HG03175 (cell line): ENCODE data around the gene FEM1B.

Experiments
- ATAC-seq: cut with Tn5 transposase; IDR thresholded peaks from one replicate; pipeline ENCODE4 v1.9.1; 2021; ENCODE audit warnings: mild to moderate bottlenecking, moderate library complexity; ENCODE audit not compliant: unreplicated experiment

The FEM1B gene

DNA sequence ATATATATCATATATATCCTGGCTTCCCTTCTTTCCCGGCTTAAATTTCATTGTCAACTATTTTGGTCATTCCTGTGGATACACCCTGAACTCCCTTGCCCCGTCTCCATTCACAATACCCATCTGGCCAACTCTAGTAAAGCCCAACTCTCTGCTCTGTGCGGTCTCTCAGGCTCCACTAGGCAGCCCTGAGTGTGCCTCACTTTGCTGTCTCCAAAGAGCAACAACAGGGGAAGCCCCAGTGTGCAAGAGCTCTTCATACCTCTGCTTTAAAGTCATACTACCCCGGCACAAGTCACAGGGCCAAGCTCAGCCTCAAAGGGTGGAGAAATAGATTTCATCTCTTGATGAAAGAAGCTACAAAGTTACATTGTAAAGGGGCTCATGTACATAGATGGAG lies 18.9 kb upstream of the FEM1B start:
- no peak for ATAC-seq

GRCh38 chr15:68259883-68260282 lies 17.7 kb upstream of the FEM1B start:
- no peak for ATAC-seq

DNA sequence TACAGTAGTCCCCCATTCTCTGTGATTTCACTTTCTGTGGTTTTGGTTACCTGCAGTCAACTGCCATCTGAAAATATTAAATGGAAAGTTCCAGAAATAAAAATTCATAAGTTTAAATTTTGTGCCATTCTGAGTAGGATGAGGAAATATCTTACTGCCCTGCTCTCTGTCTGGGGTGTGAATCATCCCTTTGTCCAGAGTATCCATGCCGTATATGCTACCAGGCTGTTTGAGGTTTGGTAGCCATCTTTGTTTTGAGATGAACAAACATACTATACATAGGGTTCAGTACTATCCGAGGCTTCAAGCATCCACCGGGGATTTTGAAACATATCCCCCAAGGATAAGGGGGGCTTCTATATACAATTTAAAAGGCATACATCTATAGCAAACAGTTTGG lies 16.3 kb upstream of the FEM1B start:
- ATAC-seq: no peak

- no peak for ATAC-seq
Measured at GRCh38 chr15:68261980-68262379, 15.6 kb upstream of the FEM1B start.

- ATAC-seq: no peak
Measured at GRCh38 chr15:68262514-68263356, 14.8 kb upstream of the FEM1B start.

- ATAC-seq: no peak
Measured at GRCh38 chr15:68264282-68264681, 13.3 kb upstream of the FEM1B start.

DNA sequence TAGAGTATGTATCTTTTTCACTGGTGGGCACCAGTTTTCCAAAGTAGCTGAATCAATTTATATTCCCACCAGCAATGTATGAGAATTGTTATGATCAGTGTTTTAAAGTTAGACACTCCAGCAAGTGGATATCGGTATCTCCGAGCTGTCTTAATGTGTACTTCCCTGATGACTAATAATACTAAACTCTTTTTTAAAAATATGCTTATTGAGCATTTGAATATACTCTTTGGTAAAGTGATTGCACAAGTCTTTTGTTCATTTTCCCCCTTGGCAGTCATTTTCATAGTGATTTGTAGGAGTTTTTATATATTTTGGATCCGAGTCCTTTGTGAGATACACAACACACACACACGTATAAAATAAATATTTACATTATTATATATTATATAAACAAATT lies 12.5 kb upstream of the FEM1B start:
- no peak for ATAC-seq

DNA sequence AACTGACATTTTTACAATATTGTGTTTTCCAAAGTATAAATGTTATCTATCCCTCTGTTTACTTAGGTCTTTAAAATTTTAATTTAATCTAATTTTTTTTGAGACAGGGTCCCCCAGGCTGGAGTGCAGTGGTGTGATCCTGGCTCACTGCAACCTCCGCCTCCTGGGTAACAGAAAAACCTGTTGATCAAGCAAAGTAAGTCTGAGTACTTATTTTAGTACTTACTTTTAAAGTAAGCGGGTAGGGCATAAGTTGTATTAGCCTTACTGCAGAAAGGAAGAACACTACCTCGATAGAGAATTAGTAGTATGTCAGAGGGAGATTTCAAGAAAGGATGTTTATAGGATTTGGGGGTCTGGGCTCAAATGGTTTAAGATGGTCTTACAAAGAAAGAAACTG lies 11.9 kb upstream of the FEM1B start:
- ATAC-seq: no peak

DNA sequence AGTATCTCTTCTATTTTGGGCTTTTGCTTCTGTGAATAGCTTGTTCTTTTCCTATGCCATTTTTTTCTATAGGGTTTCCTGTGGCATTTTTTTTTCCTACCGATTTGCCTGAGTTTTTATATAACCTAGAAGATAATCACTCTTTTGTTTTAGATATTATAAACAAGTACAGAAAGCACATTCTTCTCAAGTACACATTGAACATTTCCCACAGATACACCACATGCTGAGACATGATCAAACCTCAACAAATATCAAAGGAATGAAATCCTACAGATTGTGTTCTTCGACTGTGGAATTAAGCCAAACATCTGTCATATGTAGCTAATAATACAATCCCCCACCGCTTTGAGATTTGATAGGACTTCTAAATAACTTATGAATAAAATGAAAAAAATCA lies 9.1 kb upstream of the FEM1B start:
- no peak for ATAC-seq

- no peak for ATAC-seq
Measured at GRCh38 chr15:68271854-68272471, 5.6 kb upstream of the FEM1B start.

DNA sequence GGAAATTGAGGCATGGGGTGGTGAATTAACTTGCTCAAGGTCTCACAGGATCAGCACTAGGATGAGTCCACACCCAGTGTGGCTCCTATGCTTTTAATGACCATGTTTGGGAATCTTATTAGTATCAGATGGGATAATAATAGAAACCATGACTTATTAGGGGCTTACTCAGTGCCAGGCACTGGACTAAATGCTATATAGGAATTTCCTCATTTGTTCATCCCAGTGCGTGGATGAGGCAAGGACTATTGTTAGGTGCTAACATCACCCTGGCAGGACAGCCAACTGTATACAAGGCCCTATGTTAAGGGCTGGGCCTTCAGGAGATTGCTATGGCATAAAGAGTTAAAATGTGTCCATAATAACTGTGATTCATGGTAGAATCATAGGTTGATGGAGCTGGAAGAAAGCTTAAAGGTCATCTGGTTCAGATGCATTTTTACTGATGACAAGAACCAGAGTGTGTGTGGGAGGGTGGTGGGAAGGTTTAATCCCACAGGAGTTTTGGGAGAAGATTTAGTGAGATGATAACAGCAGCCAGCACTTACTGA lies 4.7 kb upstream of the FEM1B start:
- ATAC-seq: no peak

- ATAC-seq: no peak
Measured at GRCh38 chr15:68274201-68274848, 3.2 kb upstream of the FEM1B start.

GRCh38 chr15:68275165-68275746 lies 2.3 kb upstream of the FEM1B start:
- ATAC-seq: no peak

- no peak for ATAC-seq
Measured at GRCh38 chr15:68276668-68277067, 877 bp upstream of the FEM1B start.

GRCh38 chr15:68277131-68277602 lies 378 bp upstream of the FEM1B start:
- ATAC-seq: no peak

- ATAC-seq: no peak
Measured at GRCh38 chr15:68278345-68278594, 725 bp downstream of the FEM1B start.

GRCh38 chr15:68278595-68279405 lies 1.3 kb downstream of the FEM1B start:
- ATAC-seq: no peak

DNA sequence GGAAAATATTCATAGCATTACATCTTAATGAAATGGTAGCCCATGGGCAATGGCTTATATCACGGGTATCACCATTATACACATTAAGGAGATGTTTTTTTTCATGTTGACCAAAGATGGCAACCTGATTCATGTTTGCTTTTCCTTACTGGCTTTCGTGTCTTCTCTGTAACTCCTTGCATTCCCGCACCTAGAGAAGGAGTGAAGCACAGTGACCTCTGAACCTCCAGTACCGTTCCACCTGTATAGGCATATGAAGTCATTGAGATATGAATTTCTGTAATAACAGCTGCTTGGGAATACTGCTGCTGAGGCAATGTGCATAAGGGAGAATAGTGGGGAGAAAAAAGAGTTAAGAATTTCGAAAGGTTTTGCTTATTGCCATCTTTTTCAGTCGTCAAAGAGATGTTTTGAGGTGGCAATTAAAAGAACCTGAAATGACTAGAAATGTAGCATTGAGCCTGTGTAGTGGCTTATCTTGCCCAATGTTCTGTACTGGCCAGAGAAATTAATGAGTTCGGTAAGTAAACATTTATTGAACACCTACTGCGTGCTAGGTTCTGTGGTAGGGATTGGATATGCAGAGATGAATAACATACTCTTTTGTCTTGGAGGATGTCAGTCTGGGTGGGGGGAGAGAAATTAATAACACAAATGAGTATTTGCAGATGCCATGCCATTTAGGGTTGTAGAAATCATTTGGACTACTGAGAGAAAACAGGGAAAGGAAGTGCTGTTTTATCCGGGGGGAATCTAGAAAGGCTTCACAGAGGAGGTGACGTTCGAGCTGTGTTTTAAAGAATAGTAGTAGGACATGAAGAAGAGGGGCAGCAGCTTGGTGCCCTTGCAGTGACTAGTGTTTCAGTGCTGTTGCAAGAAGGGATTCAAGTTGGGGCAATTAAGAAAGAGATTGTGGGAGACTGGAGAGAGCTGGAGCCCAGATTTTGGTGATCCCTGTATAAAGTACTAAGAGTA lies 2.5 kb downstream of the FEM1B start:
- no peak for ATAC-seq

DNA sequence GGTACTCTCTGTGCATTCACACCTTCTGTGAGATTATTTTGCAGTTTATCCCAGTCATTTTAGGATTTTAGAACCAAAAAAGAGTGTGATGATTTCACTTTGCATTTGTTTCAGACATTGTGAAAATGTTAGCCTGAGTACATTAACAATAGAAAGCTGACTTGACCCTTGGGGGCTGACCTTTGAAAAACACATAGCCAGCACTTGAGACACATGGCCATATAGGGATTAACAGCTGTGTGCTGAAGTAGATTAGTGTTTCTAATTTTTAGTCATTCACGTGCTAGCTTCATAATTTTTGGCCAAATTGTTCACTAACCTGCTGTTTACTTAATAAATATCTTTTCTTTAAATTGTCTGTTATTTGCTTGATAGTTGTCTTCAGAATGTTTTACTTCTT lies 3.5 kb downstream of the FEM1B start:
- ATAC-seq: no peak

DNA sequence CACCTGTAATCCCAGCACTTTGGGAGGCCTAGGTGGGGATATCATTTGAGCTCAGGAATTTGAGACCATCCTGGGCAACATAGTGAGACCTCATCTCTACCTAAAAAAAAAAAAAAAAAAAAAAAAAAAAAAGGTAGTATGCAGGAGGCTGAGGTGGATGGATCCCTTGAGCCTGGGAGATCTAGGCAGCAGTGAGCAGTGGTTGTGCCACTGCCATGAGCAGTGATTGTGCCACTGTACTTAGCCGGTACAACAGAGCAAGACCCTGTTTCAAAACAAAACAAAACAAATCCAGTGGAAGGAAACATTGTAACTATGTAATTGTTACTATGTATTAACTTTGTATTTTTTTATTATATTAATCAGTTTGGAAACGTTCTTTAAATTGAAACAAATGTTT lies 5.9 kb downstream of the FEM1B start:
- no peak for ATAC-seq
